Upper lobe of left lung (tissue), 6 donors: ENCODE data around the gene PRKAR1B. TPM values are rescaled to one million over a fixed set of nuclear protein-coding genes. Genes with fewer than 3 reads are reported as not detected.

Experiments used
- ATAC-seq, 2 donors: fragments of 200-7000 bp; cut with Tn5 transposase; one replicate each; pipeline ENCODE4 v1.9.1; 2022; ENCODE audit warnings: mild to moderate bottlenecking in 2 of 2, moderate library complexity in 2 of 2; ENCODE audit not compliant: low FRiP score in 2 of 2
- DNase-seq, 2 donors: peaks; one replicate each; pipeline ENCODE4 v3.0.0-alpha.2; 2019 to 2020
- H3K27ac ChIP-seq, 4 donors: fragments of 200-600 bp; sonication (generic); one replicate each; pipeline ENCODE4 v1.5.1; 2016 to 2019
- H3K27me3 ChIP-seq, 4 donors: fragments of 200-600 bp; sonication (generic); one replicate each; pipeline ENCODE4 v1.5.1; 2017 to 2019
- H3K36me3 ChIP-seq, 4 donors: fragments of 200-600 bp; sonication (generic); one replicate each; pipeline ENCODE4 v1.5.1; 2016 to 2019
- H3K4me1 ChIP-seq, 4 donors: fragments of 200-600 bp; sonication (generic); one replicate each; pipeline ENCODE4 v1.5.1; 2018 to 2019
- H3K4me3 ChIP-seq, 4 donors: fragments of 200-600 bp; sonication (generic); one replicate each; pipeline ENCODE4 v1.5.1; 2017 to 2019; ENCODE audit warnings: mild to moderate bottlenecking in 2 of 4, moderate library complexity in 1 of 4
- H3K9me3 ChIP-seq, 4 donors: fragments of 200-600 bp; sonication (generic); one replicate each; pipeline ENCODE4 v1.5.1; 2018 to 2019
- CTCF ChIP-seq, 6 experiments: fragments of 450-650 bp in 4 of 6; fragments of 200-600 bp in 2 of 6; sonication (generic) in 2 of 6; IDR thresholded peaks; one replicate each; pipeline ENCODE4 v1.5.1; 2016 to 2019; ENCODE audit warnings: antibody characterized with exemption in 6 of 6
- EP300 ChIP-seq, 4 donors: sonication (generic); formaldehyde crosslinking; IDR thresholded peaks; one replicate each; pipeline ENCODE4 v1.5.1; 2017; ENCODE audit warnings: antibody characterized with exemption in 4 of 4, control low read depth in 2 of 4
- POLR2A ChIP-seq, 4 donors: fragments of 450-650 bp; IDR thresholded peaks; one replicate each; pipeline ENCODE4 v1.5.1; 2016 to 2017; ENCODE audit warnings: antibody characterized with exemption in 4 of 4, mild to moderate bottlenecking in 2 of 4
- POLR2AphosphoS5 ChIP-seq, 2 donors: sonication (generic); formaldehyde crosslinking; IDR thresholded peaks; one replicate each; pipeline ENCODE4 v1.5.1; 2017; ENCODE audit warnings: antibody characterized with exemption in 2 of 2
- WGBS, 2 donors: methylation state at CpG; one replicate each; pipeline ENCODE4 v1.1.5; 2017 to 2018; 5-methylcytosine and 5-hydroxymethylcytosine counted together
- total RNA-seq, 6 donors: library from RNA; depleted of rRNA in 4 of 6; stranded (reverse); fragments of >200 nt in 4 of 6; gene quantifications; one replicate each; pipeline versions ENCODE4 v1.1.0 to v1.2.1, GENCODE V29; 2016 to 2021
- donor health status: DM: no; HTN: no; CAD: no; lungs with moderate emphysema.
- donor health status: DM: no; HTN: yes; CAD: no; lungs with severe emphysema.

PRKAR1B gene
- total RNA-seq, 6 donors from 2014 or later: 10.3 to 24.4 (median 20.9) TPM

- Histone ChIP-seq H3K27me3 (no peaks in the 10 kb centered on the region), H3K4me3 (no peak overlapping the region), H3K4me1 (peaks cover 0 to 11% (median 3%) of the 10 kb centered on the region in 4 donors), H3K36me3 (peaks cover 13 to 87% (median 63%) of the 10 kb centered on the region in 4 donors), H3K9me3 (no peaks in the 10 kb centered on the region), H3K27ac (no peak overlapping the region)
- TF ChIP-seq POLR2A (IDR thresholded peaks at IDR 0.05) (no peak), EP300 (IDR thresholded peaks at IDR 0.05) (no peak), POLR2AphosphoS5 (IDR thresholded peaks at IDR 0.05) (no peak), CTCF (IDR thresholded peaks at IDR 0.05) (no peak)
- no peak for ATAC-seq
- 76 to 88% methylated on average over 16 of the region's 16 CpGs for WGBS, 2 donors
- no peak for DNase-seq
Measured at GRCh38 chr7:760006-760405, 32.9 kb upstream of the PRKAR1B start.

DNA sequence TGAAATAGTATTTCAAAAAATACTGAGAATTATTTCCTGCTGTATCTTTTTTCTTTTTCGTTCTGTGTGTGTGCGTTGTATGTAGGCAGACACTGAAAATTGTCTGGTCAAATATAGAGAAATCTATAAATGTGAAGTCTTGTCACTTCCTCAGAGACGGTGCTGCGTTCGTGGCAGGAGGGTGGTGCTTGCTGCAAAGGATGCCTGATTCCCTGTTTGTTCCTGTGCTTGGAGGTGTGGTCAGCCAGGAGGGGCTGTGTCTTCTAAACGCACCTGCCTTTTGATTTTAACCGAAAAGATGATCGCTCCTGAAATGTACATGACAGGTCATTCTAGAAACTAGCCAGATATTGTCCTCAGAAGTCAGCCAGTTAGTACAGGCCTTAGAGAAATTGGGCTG lies 32.5 kb upstream of the PRKAR1B start:
- Histone ChIP-seq H3K36me3 (peaks cover 12 to 87% (median 62%) of the 10 kb centered on the region in 4 donors), H3K9me3 (no peaks in the 10 kb centered on the region), H3K4me1 (peaks cover 0 to 11% (median 3%) of the 10 kb centered on the region in 4 donors), H3K4me3 (no peak overlapping the region), H3K27me3 (no peaks in the 10 kb centered on the region), H3K27ac (no peak overlapping the region)
- 83 to 87% methylated on average over 8 of the region's 8 CpGs for WGBS, 2 donors
- TF ChIP-seq CTCF (IDR thresholded peaks at IDR 0.05) (no peak), POLR2AphosphoS5 (IDR thresholded peaks at IDR 0.05) (no peak), POLR2A (IDR thresholded peaks at IDR 0.05) (no peak), EP300 (IDR thresholded peaks at IDR 0.05) (no peak)
- ATAC-seq: no peak
- no peak for DNase-seq

DNA sequence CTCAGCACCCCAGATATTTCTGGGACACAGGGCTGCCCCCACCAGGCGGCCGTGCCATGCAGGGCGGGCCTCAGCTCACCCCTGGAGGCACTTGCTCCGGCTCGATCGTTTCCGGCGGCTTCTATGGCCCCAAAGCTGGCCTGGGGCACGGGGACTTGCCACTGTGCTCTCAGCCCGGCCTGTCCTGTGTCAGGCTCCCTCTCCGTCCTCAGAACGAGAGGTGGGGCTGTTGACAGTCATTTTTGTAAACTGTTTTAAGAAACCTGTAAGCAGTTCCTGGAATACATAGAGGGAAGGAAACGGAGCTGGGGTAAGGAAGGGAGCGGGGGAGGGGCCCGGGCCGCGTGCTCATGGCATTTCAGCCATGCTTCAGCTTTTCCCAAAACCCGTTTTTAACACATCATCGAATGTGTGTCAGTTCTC lies 30.7 kb upstream of the PRKAR1B start:
- no peak for ATAC-seq
- DNase-seq: peak in 1 of 2 donors; percentile 64
- no peak overlapping the region for H3K4me3 ChIP-seq
- TF ChIP-seq EP300 (IDR thresholded peaks at IDR 0.05) (peak in 1 of 4 donors; percentile 9), POLR2AphosphoS5 (IDR thresholded peaks at IDR 0.05) (peak in 1 of 2 donors; percentile 14), POLR2A (IDR thresholded peaks at IDR 0.05) (no peak)
- 69 to 82% methylated on average over 17 to 19 of the region's 19 CpGs for WGBS, 2 donors
- H3K36me3 ChIP-seq: peaks cover 0 to 81% (median 56%) of the 10 kb centered on the region in 4 donors
- peak overlapping the region in 2 of 4 donors; percentile 55 to 63 for H3K27ac ChIP-seq
- H3K4me1 ChIP-seq: peaks cover 0 to 11% (median 3%) of the 10 kb centered on the region in 4 donors
- H3K27me3 ChIP-seq: no peaks in the 10 kb centered on the region
- no peaks in the 10 kb centered on the region for H3K9me3 ChIP-seq

- TF ChIP-seq CTCF (IDR thresholded peaks at IDR 0.05): no peak
- TF ChIP-seq POLR2A (IDR thresholded peaks at IDR 0.05): no peak
- TF ChIP-seq EP300 (IDR thresholded peaks at IDR 0.05): no peak
- peak in 1 of 2 donors; percentile 75 for DNase-seq
- peak overlapping the region in 1 of 4 donors; percentile 63 for H3K27ac ChIP-seq
- 95 to 96% methylated on average over 23 to 24 of the region's 35 CpGs for WGBS, 2 donors
- H3K36me3 ChIP-seq: peaks cover 0 to 74% (median 52%) of the 10 kb centered on the region in 4 donors
- no peaks in the 10 kb centered on the region for H3K27me3 ChIP-seq
- peaks cover 0 to 11% (median 3%) of the 10 kb centered on the region in 4 donors for H3K4me1 ChIP-seq
- no peak overlapping the region for H3K4me3 ChIP-seq
- ATAC-seq: peak; percentile 21 to 32
- H3K9me3 ChIP-seq: no peaks in the 10 kb centered on the region
Measured at GRCh38 chr7:756928-757560, 30.0 kb upstream of the PRKAR1B start.

- no peak for ATAC-seq
- DNase-seq: no peak
- Histone ChIP-seq H3K4me3 (no peak overlapping the region), H3K36me3 (peaks cover 0 to 67% (median 49%) of the 10 kb centered on the region in 4 donors), H3K27me3 (no peaks in the 10 kb centered on the region), H3K4me1 (peaks cover 0 to 11% (median 3%) of the 10 kb centered on the region in 4 donors), H3K9me3 (no peaks in the 10 kb centered on the region), H3K27ac (no peak overlapping the region)
- WGBS, 2 donors: 91 to 96% methylated on average over 20 to 23 of the region's 30 CpGs
- TF ChIP-seq EP300 (IDR thresholded peaks at IDR 0.05) (no peak), CTCF (IDR thresholded peaks at IDR 0.05) (no peak)
Measured at GRCh38 chr7:756231-756927, 29.3 kb upstream of the PRKAR1B start.
